Upper lobe of left lung (tissue), 6 donors: Measurements from ENCODE around the gene CADPS. TPM values are rescaled to one million over a fixed set of nuclear protein-coding genes. Genes with fewer than 3 reads are reported as not detected.
A peak's percentile ranks its signal among the peaks of the same experiment; 100 is the strongest.

ENCODE experiments used
- ATAC-seq, 2 donors: fragments of 200-7000 bp; cut with Tn5 transposase; one replicate each; pipeline ENCODE4 v1.9.1; 2022; ENCODE audit warnings: mild to moderate bottlenecking in 2 of 2, moderate library complexity in 2 of 2; ENCODE audit not compliant: low FRiP score in 2 of 2
- DNase-seq, 2 donors: peaks; one replicate each; pipeline ENCODE4 v3.0.0-alpha.2; 2019 to 2020
- H3K27ac ChIP-seq, 4 donors: fragments of 200-600 bp; sonication (generic); one replicate each; pipeline ENCODE4 v1.5.1; 2016 to 2019
- H3K27me3 ChIP-seq, 4 donors: fragments of 200-600 bp; sonication (generic); one replicate each; pipeline ENCODE4 v1.5.1; 2017 to 2019
- H3K36me3 ChIP-seq, 4 donors: fragments of 200-600 bp; sonication (generic); one replicate each; pipeline ENCODE4 v1.5.1; 2016 to 2019
- H3K4me1 ChIP-seq, 4 donors: fragments of 200-600 bp; sonication (generic); one replicate each; pipeline ENCODE4 v1.5.1; 2018 to 2019
- H3K4me3 ChIP-seq, 4 donors: fragments of 200-600 bp; sonication (generic); one replicate each; pipeline ENCODE4 v1.5.1; 2017 to 2019; ENCODE audit warnings: mild to moderate bottlenecking in 2 of 4, moderate library complexity in 1 of 4
- H3K9me3 ChIP-seq, 4 donors: fragments of 200-600 bp; sonication (generic); one replicate each; pipeline ENCODE4 v1.5.1; 2018 to 2019
- EP300 ChIP-seq, 4 donors: sonication (generic); formaldehyde crosslinking; IDR thresholded peaks; one replicate each; pipeline ENCODE4 v1.5.1; 2017; ENCODE audit warnings: antibody characterized with exemption in 4 of 4, control low read depth in 2 of 4
- POLR2A ChIP-seq, 4 donors: fragments of 450-650 bp; IDR thresholded peaks; one replicate each; pipeline ENCODE4 v1.5.1; 2016 to 2017; ENCODE audit warnings: antibody characterized with exemption in 4 of 4, mild to moderate bottlenecking in 2 of 4
- POLR2AphosphoS5 ChIP-seq, 2 donors: sonication (generic); formaldehyde crosslinking; IDR thresholded peaks; one replicate each; pipeline ENCODE4 v1.5.1; 2017; ENCODE audit warnings: antibody characterized with exemption in 2 of 2
- WGBS, 2 donors: methylation state at CpG; one replicate each; pipeline ENCODE4 v1.1.5; 2017 to 2018; 5-methylcytosine and 5-hydroxymethylcytosine counted together
- total RNA-seq, 6 donors: library from RNA; depleted of rRNA in 4 of 6; stranded (reverse); fragments of >200 nt in 4 of 6; gene quantifications; one replicate each; pipeline versions ENCODE4 v1.1.0 to v1.2.1, GENCODE V29; 2016 to 2021
- TF ChIP-seq, protein P1 (sequence below), 6 experiments: fragments of 450-650 bp in 4 of 6; fragments of 200-600 bp in 2 of 6; sonication (generic) in 2 of 6; IDR thresholded peaks; one replicate each; pipeline ENCODE4 v1.5.1; 2016 to 2019; ENCODE audit warnings: antibody characterized with exemption in 6 of 6
- donor health status: DM: no; HTN: no; CAD: no; lungs with moderate emphysema.
- donor health status: DM: no; HTN: yes; CAD: no; lungs with severe emphysema.

CADPS gene
- total RNA-seq, 6 donors from 2014 or later = 0.29 to 1.5 (median 1.2) TPM; not detected in 3

DNA sequence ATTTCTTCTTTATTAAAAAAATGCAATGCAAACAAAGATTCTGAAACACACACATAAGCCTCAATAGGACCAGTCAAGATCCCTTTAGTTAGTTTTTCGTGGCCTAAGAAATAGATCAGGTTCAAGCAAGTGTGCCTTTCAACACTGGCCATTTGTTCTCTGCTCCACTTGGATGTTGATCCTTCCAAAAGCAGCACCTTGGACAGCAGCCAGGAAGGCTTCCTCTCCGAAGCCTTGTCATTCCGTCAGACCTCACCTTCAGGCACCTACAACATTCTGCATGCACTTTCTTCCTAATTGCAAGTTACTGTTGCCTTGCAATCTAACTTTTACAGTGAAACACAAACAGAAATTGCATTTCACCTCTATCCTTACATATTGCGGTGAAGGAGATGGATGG, 346.0 kb downstream of the CADPS start:
- Histone ChIP-seq H3K4me1 (no peaks in the 10 kb centered on the region), H3K9me3 (no peaks in the 10 kb centered on the region), H3K4me3 (no peak overlapping the region), H3K27me3 (no peaks in the 10 kb centered on the region), H3K27ac (no peak overlapping the region), H3K36me3 (no peaks in the 10 kb centered on the region)
- no peak for ATAC-seq
- TF ChIP-seq EP300 (IDR thresholded peaks at IDR 0.05) = no peak
- peak in 1 of 2 donors; percentile 23 for DNase-seq
- 32% methylated on average over 4 of the region's 4 CpGs for WGBS, 2 donors

DNA sequence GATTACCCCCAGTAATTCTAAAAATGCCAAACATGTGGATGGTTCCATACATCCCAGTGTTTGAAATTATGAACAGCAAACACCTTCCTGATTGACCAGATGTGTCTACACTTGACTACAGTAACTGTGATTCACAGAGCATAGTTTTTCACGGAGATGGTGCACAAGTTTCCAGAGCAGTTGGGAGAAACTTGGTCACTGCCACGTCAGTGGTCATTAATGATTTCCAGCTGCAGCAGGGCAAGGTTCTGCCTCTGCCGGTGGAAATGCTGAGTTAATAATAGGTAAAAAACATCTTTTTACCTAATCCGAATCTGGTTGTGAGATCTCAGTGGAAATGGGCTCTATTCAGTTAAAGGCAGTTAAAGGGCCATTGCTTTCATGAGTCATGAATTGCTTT, 347.7 kb downstream of the CADPS start:
- Histone ChIP-seq H3K4me3 (no peak overlapping the region), H3K4me1 (no peaks in the 10 kb centered on the region), H3K27ac (no peak overlapping the region), H3K36me3 (no peaks in the 10 kb centered on the region), H3K9me3 (no peaks in the 10 kb centered on the region), H3K27me3 (no peaks in the 10 kb centered on the region)
- no peak for TF ChIP-seq POLR2A (IDR thresholded peaks at IDR 0.05)
- WGBS, 2 donors = 75 to 76% methylated on average over 4 of the region's 4 CpGs
- ATAC-seq (no peak), DNase-seq (no peak)

DNA sequence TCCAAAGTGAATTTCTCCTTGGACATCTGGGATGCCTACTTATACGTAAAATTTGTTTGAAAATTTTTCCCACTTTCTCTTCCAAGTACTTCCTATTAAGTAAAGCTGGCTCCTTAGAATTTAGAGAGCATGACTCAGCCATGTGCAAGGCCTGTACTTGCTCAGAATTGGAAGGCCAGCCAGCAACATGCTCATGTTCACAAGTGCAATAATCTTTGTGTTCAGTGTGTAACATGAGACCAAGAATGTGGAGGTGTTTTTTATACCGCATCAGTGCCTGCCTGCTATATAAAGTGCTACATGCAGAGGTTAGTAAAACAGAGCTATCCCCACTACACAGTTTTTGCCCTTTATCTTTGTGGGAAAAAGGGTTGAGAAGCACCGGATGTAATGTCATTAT, 349.9 kb downstream of the CADPS start:
- TF ChIP-seq EP300 (IDR thresholded peaks at IDR 0.05) (no peak), POLR2AphosphoS5 (IDR thresholded peaks at IDR 0.05) (no peak), POLR2A (IDR thresholded peaks at IDR 0.05) (no peak)
- TF ChIP-seq, protein P1, sequence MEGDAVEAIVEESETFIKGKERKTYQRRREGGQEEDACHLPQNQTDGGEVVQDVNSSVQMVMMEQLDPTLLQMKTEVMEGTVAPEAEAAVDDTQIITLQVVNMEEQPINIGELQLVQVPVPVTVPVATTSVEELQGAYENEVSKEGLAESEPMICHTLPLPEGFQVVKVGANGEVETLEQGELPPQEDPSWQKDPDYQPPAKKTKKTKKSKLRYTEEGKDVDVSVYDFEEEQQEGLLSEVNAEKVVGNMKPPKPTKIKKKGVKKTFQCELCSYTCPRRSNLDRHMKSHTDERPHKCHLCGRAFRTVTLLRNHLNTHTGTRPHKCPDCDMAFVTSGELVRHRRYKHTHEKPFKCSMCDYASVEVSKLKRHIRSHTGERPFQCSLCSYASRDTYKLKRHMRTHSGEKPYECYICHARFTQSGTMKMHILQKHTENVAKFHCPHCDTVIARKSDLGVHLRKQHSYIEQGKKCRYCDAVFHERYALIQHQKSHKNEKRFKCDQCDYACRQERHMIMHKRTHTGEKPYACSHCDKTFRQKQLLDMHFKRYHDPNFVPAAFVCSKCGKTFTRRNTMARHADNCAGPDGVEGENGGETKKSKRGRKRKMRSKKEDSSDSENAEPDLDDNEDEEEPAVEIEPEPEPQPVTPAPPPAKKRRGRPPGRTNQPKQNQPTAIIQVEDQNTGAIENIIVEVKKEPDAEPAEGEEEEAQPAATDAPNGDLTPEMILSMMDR (IDR thresholded peaks at IDR 0.05) = no peak
- WGBS, 2 donors = 56 to 59% methylated on average over 3 of the region's 3 CpGs
- peak in 1 of 2 donors; percentile 37 for ATAC-seq
- Histone ChIP-seq H3K4me3 (no peak overlapping the region), H3K27ac (no peak overlapping the region), H3K36me3 (no peaks in the 10 kb centered on the region), H3K9me3 (no peaks in the 10 kb centered on the region), H3K27me3 (no peaks in the 10 kb centered on the region), H3K4me1 (no peaks in the 10 kb centered on the region)
- DNase-seq = peak in 1 of 2 donors; percentile 39

DNA sequence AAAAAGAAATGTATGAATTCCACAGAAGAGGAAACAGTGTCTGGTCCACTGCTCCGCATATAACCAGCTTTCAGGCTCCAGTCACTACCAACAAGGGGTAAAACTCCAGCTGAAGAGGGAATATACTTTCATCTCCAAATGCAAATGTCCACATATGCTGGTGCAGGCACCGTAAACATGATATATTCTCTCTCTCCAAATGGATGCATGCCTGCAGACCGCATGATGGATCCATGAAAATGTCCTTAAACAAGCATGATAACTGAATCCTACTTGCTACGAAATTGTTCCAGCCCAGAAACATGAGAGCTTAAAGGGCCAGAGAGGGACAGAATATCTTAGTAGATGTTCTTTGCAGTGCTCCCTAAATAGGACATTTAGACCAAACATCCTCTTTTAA, 351.5 kb downstream of the CADPS start:
- H3K27ac ChIP-seq = no peak overlapping the region
- H3K9me3 ChIP-seq = no peaks in the 10 kb centered on the region
- H3K27me3 ChIP-seq = no peaks in the 10 kb centered on the region
- DNase-seq (no peak), ATAC-seq (no peak)
- TF ChIP-seq EP300 (IDR thresholded peaks at IDR 0.05) (no peak), POLR2AphosphoS5 (IDR thresholded peaks at IDR 0.05) (no peak), POLR2A (IDR thresholded peaks at IDR 0.05) (no peak)
- TF ChIP-seq, protein P1 (IDR thresholded peaks at IDR 0.05) = no peak
- 78 to 87% methylated on average over 4 of the region's 4 CpGs for WGBS, 2 donors
- no peak overlapping the region for H3K4me3 ChIP-seq
- H3K36me3 ChIP-seq = no peaks in the 10 kb centered on the region
- no peaks in the 10 kb centered on the region for H3K4me1 ChIP-seq

DNA sequence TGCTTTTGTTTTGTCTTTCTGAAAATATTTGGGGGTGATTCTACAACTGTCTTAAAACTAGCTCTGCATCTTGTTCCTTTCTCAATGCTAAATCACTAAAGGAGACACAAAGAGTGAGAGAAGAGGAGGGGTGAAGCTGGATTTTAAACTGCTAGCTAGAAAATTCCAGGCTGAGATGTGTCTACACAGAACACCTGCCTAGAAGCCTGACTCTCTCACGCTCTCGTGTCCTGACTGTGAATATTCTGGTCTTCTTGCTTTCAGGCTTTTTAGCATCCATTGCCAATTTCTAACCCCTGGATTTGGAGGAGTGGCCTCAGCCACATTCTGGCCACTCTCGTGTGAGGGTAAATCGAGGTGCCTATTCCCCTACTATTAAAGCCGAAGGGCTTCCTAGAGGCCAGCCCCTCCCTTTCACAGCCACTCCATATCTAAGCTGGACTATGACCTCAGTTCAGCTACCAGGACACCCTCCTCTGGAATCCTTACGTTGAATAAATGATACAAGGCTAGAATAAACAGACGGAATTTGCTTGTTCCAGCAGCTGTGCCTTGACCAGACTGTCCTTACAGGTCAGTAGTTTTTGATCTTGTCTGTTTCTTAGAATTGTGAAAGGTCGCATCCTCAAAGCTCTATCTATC, 353.6 kb downstream of the CADPS start:
- H3K36me3 ChIP-seq = no peaks in the 10 kb centered on the region
- no peaks in the 10 kb centered on the region for H3K4me1 ChIP-seq
- no peak overlapping the region for H3K4me3 ChIP-seq
- ATAC-seq = no peak
- no peaks in the 10 kb centered on the region for H3K9me3 ChIP-seq
- H3K27ac ChIP-seq = no peak overlapping the region
- 82 to 84% methylated on average over 8 of the region's 8 CpGs for WGBS, 2 donors
- DNase-seq = no peak
- no peaks in the 10 kb centered on the region for H3K27me3 ChIP-seq
- TF ChIP-seq POLR2AphosphoS5 (IDR thresholded peaks at IDR 0.05) (no peak), EP300 (IDR thresholded peaks at IDR 0.05) (no peak), POLR2A (IDR thresholded peaks at IDR 0.05) (no peak)
- TF ChIP-seq, protein P1 (IDR thresholded peaks at IDR 0.05) = no peak

DNA sequence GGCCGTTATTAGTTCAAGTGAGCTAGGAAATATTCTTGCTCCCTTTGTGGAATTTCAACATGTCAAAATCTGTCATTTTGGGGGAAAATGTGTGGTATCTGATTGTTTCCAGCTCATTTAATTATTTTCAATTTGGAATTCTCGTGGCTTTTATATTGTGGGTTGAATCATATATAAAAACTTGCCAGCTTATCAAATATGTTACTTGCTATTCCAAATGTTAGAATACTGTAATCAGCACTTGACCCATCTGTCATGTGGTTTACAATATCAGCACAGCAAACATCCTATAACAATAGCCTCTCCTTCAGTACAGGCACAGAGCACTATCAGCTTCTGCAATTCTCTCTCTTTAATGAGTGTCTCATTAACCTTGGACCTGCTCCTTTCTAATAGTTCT, 371.7 kb downstream of the CADPS start:
- Histone ChIP-seq H3K27me3 (no peaks in the 10 kb centered on the region), H3K27ac (no peak overlapping the region), H3K36me3 (no peaks in the 10 kb centered on the region), H3K4me1 (no peaks in the 10 kb centered on the region), H3K9me3 (no peaks in the 10 kb centered on the region), H3K4me3 (no peak overlapping the region)
- no peak for ATAC-seq
- no peak for DNase-seq
- no peak for TF ChIP-seq POLR2AphosphoS5 (IDR thresholded peaks at IDR 0.05)
- no peak for TF ChIP-seq POLR2A (IDR thresholded peaks at IDR 0.05)
- TF ChIP-seq, protein P1 (IDR thresholded peaks at IDR 0.05) = no peak
- TF ChIP-seq EP300 (IDR thresholded peaks at IDR 0.05) = no peak
- 66 to 69% methylated on average over 2 of the region's 2 CpGs for WGBS, 2 donors
